Activated CD4-positive, CD25-positive, alpha-beta regulatory T cell (primary cell): Measurements from ENCODE around the gene LEKR1.
"Not testable (repeated sequence)": the region's sequence is repeated elsewhere in the genome, so short reads cannot be mapped to it uniquely, and the experiment has no call there.

ENCODE experiments used
- DNase-seq, 4 experiments: peaks; one replicate each; lab custom pipeline; 2025; lab: John Stamatoyannopoulos, UW

LEKR1 gene

DNA sequence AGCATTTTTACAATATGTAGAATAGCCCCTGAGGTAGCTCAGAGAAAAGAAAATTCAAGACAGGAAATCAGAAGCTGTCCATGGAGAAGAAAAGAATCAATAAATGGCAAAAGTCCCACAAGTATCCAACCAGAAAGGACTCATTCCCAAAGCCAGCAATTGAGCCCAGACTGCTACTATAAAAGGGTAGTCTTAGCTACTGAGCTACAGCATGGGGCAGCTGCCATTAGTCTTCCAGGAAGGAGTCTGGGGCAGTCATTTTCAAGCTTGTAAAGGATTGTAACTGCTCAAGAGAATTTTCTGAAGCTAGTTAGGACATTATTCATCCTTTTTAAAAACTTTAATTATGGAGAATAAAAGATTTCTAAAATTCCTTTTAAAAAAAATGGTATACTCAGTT, 10.5 kb downstream of the LEKR1 start:
- DNase-seq: no peak

DNA sequence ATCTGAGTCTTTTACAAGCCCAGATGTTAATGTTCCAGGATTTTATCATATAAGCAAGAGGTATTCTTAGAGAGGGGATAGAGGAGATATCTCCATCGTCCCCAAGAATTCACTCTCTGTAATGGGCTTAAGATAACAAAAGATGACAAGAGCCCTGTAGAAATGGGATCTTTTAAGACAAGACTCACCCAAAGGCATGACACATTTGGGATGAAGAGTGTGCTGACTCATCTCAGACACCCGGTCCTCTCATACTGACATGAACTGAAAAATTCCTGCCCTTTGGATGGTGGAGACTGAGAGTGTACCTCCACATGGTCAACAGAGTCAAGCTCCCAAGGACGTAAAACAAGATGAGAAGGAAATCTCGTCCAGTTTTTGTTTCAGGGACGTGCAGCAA, 11.0 kb downstream of the LEKR1 start:
- DNase-seq: no peak

DNA sequence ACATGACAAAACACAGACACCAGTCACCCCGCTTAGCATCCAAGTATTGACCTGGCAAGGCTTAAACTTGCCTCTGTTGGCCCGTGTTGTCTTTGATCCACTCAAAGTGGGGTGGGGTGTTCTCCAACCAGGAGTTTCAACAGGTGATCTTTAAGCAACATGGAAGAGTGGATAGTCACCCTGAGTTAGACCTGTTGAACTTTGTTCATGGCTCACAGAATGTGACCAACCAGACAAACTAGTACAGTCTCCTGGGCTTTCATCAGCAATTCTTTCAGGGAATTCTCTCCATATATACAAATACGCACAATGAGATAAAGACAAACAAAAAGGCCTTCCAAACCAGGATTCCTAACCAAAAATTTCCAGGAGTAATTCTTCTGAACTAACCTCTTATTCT, 11.9 kb downstream of the LEKR1 start:
- DNase-seq: no peak

DNA sequence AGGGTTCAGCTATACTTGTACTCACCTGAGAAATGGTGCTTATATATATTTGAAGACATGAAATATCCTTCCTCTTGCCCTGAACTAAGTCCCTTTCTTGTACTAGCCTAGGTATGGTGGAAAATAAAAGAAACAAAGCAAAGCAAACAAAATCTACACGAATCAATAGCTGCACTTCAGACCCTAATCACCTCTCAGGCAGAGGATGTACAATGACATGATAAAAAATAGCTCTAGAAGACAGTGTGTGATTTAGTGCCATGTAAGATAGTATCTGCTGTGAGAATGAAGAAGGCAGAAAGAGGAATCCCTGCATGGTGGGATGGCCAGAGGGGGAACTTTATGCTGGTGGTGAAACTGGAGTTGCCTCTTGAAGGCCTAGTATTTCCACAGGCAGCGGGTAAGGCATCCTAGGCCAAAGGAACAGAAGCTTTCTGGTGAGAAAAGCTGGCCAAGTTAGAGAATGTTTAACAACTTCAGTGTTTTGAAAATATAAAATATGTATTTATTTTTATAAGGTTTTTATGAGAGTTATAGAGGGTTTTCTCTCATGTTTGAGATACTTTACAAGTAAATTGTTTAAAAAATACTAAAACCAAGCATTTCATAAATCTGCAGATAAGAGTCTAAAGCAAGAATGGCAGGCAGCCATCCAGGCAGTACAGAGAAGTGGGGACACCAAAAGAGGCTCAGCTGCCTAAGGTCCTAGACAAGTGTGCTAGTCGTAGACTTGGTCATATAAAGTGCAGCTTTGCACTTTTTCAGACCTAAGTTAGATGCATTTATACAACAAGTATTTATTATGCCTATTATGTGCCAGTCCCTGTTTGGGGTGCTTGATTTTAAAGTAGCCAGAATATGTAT, 14.9 kb downstream of the LEKR1 start:
- no peak for DNase-seq

DNA sequence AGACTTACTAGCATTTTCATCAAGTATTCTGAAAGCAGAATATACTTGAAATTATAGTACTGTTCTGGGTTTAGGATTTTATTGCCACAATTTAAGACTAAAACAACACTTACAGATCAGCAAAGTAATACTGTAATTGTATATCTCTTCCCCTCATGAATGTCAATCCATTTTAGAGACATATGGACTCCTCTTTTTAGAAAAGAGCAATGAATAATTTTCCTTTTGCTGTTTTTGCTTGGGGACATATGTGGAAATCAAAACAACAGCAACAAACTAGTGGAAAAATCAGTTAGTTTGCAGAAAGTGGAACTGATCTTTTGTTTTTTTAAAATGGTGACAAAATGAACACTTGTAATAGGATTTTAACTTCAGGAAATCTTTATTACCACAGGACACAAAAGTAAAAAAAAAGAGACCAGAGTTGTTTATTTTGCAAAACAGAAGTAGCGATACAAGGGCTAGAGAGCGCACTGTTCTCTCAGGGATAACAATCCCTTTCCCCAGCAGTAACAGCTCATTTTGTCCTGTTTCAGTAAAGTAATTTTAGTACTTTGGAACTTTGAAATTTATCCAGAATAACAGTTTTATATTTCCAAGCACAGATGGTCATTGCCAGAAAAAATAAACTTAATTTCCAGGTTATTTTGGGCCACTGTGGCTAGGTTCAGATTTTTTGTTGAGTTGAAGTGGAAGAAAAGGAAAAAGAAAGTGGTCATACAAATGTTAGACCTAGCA, 17.1 kb downstream of the LEKR1 start:
- DNase-seq: no peak

DNA sequence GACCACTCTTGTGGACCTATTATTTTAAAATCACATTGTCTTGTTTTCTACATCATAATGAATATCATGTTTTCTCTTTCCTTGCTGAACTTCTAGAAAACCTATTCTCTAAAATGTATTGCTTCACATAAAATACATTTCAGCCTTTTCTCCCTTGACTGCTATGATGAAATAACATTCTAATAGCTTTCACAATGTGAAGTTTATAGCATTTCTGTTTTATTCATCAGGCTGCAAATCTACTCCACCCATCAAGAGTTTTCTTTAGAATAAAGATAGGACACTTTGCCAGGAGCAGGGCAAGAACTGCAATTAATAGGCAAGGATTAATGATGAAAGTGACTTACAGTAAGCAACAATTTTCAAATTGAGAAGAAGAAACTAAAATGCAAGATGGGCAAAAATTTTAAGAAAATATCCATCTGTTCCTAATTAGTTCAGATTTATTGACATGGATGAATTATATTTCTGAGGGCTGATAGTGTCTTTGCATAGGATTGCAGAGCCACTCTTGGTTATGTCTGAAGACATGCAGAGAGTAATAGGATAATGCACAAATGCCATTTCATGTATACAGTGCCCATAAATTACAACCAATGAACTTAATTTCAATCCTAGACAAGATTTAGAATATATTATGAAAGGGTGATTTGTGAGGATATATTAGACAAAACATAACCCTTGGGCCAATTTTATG, 21.7 kb downstream of the LEKR1 start:
- no peak for DNase-seq

DNA sequence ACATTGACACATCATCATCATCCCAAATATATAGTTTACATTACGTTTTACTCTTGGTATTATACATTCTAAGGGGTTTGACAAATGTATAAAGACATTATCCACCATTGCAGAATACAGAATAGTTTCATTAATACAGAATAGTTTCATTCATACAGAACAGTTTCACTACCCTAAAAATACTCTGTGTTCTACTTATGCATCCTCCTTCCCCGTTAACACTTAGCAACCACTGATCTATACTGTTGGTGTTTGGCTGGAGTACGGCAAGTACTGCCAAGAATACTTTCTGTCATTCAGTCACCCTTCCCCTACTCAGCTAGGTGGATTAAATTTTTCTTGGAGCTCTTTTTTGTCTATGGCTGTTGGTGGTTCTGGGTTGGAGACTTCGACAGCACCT, 33.4 kb downstream of the LEKR1 start:
- DNase-seq: no peak

DNA sequence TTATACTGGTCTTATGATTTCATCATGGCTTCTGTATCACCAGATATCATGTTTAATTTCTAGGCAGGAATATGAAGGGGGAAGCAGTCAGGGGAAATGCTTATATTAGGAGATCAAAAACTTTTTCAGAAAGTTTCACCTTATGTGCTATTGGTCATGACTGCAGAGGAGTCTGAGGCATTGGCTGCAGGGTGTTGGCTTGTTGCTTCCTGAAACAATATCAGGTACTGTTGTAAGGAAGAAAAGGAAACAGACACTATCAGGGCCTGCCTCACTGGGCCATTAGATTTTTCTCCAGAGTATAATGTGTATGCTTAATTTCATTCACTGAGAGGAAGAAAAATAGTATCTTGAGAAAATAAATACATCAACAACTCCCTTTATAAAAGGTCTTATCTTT, 34.7 kb downstream of the LEKR1 start:
- DNase-seq: no peak

DNA sequence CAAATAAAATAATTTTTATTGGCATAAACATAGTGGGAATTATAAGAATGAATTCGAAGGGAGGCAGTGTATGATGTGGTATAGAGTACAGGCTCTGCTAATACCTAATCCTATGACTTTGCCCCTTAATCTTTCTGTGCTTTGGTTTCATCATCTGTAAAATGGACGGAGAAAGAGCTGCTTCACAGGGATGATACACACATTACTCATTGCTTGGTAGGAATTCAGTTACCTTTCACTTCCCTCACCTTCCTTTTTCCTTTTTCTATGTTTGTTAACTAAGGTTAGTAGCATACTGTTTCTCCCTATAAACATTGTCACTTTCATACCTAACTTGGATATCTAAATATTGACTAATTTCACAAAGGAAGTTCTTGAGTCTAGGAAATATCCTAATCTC, 36.2 kb downstream of the LEKR1 start:
- DNase-seq: no peak

DNA sequence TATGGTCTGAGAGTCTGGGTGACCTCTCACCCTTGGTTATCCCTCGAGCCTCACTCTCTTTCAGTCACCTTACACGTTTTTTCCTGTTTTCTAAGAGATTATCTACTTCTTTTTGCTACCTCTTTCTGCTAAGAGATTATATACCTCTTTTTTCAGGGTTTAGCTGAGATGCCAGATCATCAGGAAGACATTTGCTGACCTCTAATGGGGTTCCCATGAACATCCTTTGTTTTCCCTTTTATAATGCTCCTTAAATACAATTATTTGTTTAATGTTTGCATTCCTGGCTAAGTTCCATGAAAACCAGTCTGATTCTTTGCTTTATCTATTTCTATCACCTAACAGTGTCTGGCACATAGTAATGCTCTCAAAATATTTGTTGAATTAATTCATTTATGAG, 39.6 kb downstream of the LEKR1 start:
- no peak for DNase-seq

DNA sequence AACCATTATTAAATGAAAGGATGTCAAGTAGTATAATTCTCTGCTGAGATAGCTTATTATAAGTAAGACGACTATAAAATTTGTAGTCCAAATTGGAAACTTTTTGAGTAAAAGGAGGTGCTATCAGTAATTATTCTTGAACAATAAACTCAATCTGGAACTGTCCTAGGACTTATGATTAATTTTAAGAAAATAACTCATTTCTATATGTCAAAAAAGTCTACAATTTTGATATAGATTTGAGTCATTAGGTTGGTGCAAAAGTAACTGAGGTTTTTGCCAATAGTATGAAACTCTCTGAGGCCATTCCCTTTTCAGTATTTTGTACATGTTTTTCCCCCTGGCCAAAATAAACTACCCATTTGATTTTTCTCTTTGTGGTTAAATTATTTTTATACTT, 41.0 kb downstream of the LEKR1 start:
- no peak for DNase-seq

DNA sequence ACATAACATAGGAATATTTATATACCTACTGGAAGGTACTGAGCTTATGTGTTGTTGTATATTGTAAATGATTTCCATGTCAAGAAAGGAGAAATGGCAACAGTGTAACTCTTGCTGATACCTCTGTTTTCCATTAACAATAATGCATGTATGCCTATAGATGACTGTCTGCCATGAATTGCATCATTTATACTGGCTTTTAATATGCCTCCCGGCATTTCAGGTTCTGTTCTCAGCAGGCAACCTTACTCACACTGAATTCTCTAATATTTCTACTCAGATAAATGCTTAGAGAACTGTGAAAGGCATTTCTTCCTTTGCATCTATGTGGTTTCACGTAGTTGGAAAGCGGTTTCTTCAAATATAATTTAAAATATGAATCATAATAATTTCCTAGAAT, 41.8 kb downstream of the LEKR1 start:
- no peak for DNase-seq

DNA sequence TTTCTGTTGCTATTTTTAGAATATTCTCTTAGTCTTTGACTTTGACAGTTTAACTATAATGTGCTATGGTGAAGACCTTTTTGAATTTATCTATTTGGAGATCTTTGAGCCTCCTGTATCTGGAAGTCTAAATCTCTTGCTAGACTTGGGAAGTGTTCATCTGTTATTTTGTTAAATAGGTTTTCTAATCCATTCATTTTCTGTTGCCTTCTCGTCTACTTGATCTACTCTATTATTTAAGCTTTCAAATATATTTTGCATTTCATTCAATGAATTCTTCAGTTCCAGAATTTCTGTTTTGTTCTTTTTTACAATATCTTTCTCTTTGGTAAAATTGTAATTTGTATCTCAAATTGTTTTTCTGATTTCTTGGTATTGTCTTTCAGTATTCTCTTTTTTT, 47.8 kb downstream of the LEKR1 start:
- DNase-seq: no peak

DNA sequence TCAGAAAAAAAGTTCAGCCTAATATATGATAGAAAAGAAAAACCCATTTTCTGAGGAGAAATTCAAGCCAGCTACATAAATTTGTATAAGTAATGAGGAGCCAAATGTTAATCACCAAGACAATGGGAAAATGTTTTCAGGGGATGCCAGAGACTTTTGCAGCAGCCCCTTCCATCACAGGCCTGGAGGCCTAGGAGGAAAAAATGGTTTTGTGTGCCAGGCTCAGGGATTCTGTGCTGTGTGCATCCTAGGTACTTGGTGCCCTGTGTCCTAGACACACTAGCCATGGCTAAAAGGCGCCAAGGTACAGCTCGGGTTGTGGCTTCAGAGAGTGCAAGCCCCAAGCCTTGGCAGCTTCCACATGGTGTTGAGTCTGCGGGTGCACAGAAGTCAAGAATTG, 53.3 kb downstream of the LEKR1 start:
- DNase-seq: not testable (repeated sequence)

DNA sequence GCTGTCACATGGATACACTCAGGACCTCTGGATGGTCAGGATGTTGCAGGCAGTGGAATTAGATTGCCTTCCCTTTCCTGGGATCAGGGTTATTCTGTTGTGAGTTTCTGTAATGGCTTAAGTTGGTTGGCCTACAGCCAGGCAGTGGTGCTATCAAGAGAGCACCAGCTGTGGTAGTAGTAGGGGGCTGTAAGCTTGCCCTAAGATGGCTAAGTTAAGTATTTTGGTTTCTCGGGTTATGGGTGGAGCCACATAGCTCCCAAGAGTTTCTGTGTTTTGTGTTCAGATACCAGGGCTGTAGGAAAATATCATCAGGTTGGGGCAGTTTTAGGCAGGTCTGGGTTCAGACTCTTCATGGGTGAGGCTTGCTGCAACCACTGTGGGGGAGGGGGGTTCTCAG, 59.6 kb downstream of the LEKR1 start:
- DNase-seq: no peak

DNA sequence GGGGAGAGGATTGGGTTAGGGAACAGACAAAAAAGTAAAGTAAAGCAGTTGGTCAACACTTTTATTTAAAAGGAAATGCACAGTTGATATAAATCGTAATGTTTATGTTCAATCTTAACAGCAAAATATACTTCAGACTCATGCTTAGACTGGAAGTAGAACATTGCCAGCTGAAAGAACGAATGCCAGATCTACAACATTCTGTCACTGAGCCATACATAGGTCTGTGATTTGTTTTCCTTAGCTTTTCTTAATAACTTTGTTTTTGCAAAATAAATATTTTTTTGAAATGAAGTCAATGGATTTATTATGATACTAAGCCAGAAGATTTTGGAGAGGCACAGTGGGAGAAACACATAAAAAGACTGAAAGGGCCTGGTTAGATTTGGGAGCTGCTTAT, 62.0 kb downstream of the LEKR1 start:
- no peak for DNase-seq

DNA sequence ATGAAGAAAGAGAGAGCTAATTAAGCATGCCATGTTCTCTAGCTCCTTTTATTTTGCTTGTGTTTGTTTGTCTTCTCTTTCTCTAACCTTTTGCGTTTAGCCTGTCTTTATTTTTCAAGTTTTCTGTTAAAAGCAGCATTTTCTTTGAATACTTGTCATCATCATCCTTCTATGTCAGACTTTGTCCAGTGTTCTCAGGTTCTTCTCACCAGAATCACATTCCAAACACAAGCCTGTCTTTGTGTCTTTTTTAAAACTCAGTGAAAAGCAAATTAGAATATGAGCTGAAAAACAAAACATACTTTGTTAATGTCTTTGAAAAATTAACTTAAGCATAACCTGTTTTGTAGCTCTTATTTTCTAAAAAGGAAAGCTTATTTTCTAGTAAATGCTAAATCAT, 62.4 kb downstream of the LEKR1 start:
- DNase-seq: no peak

DNA sequence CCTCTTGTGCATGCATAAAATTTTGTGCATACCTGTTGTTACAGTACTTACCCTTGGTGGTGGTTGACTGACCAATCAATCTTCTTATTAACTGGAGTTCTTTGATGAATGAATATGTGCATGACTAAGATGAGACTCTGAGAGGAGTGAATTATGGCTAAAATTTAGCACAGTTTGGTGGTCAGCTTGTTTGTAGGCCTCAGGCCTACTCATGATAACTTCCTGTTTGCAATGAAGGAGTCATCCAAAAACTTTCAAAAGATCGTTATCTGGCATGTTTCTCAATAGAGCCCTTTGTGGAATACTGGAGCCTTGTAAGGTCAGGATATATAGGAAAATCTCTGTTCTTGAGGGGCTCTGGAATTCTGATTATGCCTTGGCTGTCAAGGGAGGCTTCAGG, 66.5 kb downstream of the LEKR1 start:
- no peak for DNase-seq

DNA sequence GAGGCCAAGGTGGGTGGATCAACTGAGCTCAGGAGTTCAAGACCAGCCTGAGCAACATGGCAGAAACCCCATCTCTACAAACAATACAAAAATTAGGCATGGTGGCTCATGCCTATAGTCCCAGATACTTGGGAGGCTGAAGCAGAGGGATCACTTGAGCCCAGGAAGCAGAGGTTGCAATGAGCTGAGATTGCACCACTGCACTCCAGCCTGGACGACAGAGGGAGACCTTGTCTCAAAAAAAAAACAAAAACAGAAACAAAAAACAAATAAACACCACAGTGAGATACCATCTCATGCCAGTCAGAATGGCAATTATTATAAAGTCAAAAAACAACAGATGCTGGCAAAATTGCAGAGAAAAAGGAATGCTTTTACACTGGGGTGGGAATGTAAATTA, 69.2 kb downstream of the LEKR1 start:
- not testable (repeated sequence) for DNase-seq

DNA sequence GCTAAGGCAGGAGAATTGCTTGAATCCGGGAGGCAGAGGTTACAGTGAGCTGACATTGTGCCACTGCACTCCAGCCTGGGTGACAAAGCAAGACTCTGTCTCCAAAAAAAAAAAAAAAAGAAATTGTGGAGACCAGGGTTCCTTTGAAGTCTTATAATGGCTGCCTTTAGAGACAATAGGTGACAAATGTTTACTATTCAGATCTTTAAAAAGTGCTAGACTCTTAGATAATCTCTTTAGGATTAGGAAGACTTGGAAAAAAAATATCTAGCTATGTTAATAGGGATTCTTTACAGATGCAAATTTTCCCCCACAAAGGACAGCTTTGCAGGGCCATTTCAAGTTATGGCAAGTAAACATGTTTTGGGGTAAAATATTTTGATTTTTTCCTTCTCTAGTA, 71.7 kb downstream of the LEKR1 start:
- not testable (repeated sequence) for DNase-seq

DNA sequence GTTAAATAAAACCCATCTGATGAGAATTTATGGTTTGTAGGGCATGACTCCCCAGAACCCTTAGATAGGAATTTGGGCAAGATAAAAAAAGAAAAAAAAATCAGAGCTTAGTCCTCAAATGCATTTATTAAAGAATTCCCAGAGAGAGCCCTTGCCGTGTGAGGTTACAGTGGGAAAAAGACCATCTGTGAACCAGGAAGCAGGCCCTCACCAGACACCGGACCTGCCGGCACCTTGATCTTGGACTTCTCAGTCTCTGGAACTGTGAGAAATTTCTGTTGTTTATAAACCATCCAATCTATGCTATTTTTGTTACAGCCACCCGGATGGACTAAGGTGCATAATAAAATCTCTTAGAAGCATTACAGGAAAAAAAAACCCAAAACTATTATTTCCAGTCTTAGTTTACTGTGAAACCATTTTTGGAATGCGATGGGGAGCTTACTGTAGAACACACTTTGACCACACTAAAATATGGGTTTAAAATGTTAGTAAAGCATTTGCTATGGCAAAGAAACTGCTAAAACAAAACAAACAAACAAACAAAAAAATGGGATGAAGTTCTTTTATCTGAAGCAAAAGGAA, 72.2 kb downstream of the LEKR1 start:
- no peak for DNase-seq

DNA sequence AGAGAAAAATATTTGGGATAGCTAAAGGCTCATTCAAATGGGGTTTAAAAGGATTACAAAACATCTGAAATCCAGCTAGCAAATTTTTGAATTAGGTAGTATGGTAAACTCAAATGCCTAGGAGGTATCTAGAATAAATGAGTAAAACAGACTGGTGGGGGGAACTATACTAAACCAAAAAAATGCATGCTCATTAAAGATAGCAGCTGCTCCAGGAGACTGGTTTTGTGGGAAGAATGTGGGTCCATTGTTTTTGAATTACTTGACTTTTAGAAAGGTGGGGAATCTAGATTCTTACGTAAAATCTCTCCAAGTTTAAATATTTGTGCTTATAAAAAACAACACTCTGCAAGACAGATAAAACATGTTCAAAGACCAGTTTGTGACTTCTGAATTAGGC, 73.8 kb downstream of the LEKR1 start:
- no peak for DNase-seq

DNA sequence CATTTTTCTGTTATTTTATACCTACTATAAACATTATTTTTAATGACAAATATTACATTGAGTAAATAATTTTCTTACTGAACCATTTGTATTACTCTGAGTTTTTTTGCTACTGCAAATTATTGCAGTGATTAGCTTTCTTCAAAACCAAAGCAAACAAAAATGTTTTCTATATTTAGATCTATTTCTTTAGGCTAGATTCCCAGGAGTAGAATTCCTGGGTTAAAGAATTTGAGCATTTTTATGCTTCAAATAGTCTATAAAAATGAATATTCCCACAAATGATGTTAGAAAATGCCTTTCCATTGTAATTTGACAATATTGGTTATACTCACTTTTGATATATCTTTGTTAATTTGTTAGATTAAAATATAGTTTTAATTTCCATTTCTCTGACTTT, 76.8 kb downstream of the LEKR1 start:
- no peak for DNase-seq
